Testis (tissue), 2 donors: ENCODE results near the gene SMOC1.

Experiments used
- POLR2A ChIP-seq: fragments of 450-650 bp; IDR thresholded peaks from one replicate; pipeline ENCODE4 v1.6.1; 2017; ENCODE audit warnings: antibody characterized with exemption, mild to moderate bottlenecking, moderate library complexity
- TF ChIP-seq, protein P1 (sequence below), 3 experiments: fragments of 450-650 bp in 2 of 3; fragments of 200-600 bp in 1 of 3; sonication (generic) in 1 of 3; IDR thresholded peaks; one replicate each; pipeline ENCODE4 v1.5.1; 2016 to 2019; ENCODE audit warnings: antibody characterized with exemption in 3 of 3, mild to moderate bottlenecking in 2 of 3, moderate library complexity in 1 of 3

DNA sequence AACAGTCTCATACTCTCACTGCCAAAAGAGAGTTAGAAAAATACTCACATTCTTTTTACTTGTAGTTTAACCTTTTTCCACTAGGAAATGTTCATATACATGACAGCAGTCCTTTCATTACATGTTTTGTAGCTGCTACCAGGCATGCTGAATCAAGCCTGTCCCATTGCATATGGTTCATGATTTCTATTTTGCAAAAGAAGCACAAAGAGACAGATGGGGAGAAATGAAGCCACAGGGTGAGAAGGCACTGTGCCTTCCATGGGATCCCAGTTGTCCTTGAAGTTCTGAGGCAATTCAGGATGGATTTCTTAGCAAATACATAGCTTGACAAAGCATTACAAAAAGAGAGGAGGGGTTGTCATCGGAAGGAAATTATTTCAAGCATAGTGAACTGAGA lies 89.5 kb downstream of the SMOC1 start:
- TF ChIP-seq, protein P1, sequence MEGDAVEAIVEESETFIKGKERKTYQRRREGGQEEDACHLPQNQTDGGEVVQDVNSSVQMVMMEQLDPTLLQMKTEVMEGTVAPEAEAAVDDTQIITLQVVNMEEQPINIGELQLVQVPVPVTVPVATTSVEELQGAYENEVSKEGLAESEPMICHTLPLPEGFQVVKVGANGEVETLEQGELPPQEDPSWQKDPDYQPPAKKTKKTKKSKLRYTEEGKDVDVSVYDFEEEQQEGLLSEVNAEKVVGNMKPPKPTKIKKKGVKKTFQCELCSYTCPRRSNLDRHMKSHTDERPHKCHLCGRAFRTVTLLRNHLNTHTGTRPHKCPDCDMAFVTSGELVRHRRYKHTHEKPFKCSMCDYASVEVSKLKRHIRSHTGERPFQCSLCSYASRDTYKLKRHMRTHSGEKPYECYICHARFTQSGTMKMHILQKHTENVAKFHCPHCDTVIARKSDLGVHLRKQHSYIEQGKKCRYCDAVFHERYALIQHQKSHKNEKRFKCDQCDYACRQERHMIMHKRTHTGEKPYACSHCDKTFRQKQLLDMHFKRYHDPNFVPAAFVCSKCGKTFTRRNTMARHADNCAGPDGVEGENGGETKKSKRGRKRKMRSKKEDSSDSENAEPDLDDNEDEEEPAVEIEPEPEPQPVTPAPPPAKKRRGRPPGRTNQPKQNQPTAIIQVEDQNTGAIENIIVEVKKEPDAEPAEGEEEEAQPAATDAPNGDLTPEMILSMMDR (IDR thresholded peaks at IDR 0.05) = no peak
- no peak for TF ChIP-seq POLR2A
